Ishikawa (cell line): ENCODE data around the gene CCDC57.

Source experiments
- EGR1 ChIP-seq: IDR thresholded peaks from 2 replicates; pipeline ENCODE4 v1.6.1; 2012
- EP300 ChIP-seq: IDR thresholded peaks from 2 replicates; pipeline ENCODE4 v1.6.1; 2012; ENCODE audit warnings: borderline replicate concordance
- NFIC ChIP-seq: IDR thresholded peaks from 2 replicates; pipeline ENCODE4 v1.6.1; 2012
- RAD21 ChIP-seq: IDR thresholded peaks from 2 replicates; pipeline ENCODE4 v1.6.1; 2012; ENCODE audit warnings: low read depth
- REST ChIP-seq: IDR thresholded peaks from 2 replicates; pipeline ENCODE4 v1.6.1; 2012; ENCODE audit warnings: low read depth, mild to moderate bottlenecking
- TAF1 ChIP-seq: IDR thresholded peaks from 2 replicates; pipeline ENCODE4 v1.6.1; 2012; ENCODE audit warnings: low read depth, mild to moderate bottlenecking
- USF1 ChIP-seq: IDR thresholded peaks from 2 replicates; pipeline ENCODE4 v1.6.1; 2012

- TF ChIP-seq NFIC (no peak), TAF1 (no peak), USF1 (no peak), RAD21 (no peak), EGR1 (no peak), REST (no peak), EP300 (no peak)
Measured at GRCh38 chr17:82108496-82108945, 104.1 kb downstream of the CCDC57 start.
